Pulmonary artery endothelial cell (primary cell): ENCODE data around the gene AMOTL1. TPM values are rescaled to one million over a fixed set of nuclear protein-coding genes. Genes with fewer than 3 reads are reported as not detected.
"Not testable (repeated sequence)": the region's sequence is repeated elsewhere in the genome, so short reads cannot be mapped to it uniquely, and the experiment has no call there.

Experiments
- DNase-seq: peaks from one replicate; pipeline ENCODE4 v3.0.0-alpha.2; 2011; ENCODE audit warnings: low read depth, low spot score
- total RNA-seq: library from RNA; depleted of rRNA; stranded (reverse); fragments of >200 nt; gene quantifications from 2 replicates; pipeline ENCODE4 v1.2.3, GENCODE V29; 2014

AMOTL1 gene
- total RNA-seq, 1 donor from 2014 or later, result 49.5 TPM

DNA sequence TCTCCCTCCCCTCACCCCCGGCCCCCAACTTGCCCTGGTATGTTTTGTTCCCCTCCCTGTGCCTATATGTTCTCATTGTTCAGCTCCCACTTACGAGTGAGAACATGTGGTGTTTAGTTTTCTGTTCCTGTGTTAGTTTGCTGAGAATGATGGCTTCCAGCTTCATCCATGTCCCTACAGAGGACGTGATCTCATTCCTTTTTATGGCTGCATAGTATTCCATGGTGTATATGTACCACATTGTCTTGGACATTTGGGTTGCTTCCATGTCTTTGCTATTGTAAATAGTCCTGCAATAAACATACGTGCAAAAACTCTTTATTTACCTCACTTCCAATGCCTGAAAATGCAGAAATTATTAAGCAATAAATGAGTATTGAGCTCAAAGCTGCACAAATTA, 85.1 kb downstream of the AMOTL1 start:
- not testable (repeated sequence) for DNase-seq

DNA sequence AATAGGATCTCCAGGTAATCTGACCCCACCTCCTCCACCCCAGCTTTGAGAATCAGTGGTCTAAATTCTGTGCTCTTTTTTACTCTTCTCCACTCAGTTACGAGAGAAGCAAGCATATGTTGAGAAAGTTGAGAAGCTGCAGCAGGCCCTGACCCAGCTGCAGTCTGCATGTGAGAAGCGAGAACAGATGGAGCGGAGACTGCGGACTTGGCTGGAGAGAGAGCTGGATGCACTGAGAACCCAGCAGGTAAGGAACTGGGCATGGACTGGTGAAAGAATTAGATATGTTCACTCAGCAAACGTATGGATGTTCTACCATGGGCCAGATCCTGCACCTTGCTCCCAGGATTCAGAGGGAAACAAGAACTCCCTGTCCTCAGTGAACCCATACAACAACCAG, 85.7 kb downstream of the AMOTL1 start:
- DNase-seq, result no peak

DNA sequence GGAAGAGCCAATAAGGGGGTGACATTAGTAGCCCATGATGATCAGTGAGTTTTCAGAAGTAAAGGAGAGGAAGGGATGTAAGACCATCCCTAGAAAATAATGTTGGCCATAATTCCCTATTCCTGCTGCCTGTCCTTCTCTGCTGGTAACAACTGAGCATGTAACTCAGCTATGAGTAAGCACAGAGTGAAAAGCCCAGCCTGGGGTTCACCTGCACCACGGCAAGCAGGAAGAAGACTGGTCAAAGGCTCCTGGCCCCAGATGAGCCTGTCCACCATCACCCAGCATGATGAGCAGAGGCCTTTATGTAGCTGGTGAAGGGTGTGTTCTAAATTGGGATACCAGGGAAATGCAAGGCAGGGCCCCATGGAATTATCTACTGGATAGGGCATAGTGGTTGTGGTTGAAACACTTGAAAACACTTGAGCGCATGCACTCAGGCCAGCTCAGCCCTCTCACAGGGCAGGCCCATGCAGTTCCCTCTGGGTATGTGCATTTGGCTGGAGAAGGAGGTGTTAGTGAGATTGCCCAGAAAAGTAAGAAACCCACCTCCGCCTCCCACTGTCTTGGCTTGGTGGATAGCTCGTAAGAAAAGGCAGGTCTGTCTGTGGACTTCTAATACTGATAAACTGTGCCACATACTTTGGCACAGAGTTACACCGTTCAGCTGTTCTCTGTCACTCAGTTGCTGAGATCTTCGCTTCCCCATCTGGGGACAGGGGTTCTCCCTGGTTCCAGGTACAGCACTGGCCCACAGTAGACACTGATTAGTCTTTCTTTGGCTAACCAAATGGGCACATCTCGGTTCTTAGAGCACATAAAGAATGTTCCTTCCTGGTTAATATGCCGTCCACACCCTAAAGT, 86.8 kb downstream of the AMOTL1 start:
- DNase-seq, result no peak

DNA sequence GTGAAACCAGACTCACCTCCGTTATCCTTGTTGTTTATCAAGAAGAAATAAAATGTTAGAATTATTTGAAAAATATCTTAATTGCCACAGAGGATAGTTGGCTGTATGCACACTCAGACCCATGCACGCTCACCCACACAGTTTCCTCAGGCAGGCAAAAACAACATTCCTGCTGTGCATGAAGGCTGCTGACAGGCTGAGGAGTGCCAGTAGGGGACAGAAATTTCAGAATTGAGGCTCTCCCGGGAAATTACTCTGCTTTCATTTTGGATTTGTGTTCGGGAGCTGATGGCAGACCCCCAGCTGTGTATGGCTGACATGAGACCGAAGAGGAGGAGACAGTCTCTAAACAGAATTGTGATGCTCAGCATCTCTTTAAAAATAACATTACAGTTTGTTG, 87.5 kb downstream of the AMOTL1 start:
- DNase-seq, result no peak

DNA sequence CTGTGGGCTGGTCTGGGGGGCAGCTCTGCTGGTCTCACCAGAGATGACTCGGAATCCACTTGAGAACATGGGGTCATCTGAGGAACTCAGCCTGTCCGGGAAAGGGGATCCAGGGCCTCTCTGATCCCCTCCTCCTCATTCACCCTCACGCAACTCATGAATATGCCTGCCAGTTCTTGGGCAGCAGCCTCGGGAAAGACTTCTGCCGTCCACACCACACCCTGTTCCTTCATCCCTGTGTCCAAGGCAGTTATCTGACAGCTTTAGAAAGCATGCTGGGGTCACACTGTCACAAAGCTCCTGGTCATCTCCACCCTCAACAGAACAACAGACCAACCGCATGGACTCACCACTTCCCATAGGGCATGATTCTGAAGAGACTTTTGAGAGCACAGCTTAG, 88.3 kb downstream of the AMOTL1 start:
- no peak for DNase-seq

DNA sequence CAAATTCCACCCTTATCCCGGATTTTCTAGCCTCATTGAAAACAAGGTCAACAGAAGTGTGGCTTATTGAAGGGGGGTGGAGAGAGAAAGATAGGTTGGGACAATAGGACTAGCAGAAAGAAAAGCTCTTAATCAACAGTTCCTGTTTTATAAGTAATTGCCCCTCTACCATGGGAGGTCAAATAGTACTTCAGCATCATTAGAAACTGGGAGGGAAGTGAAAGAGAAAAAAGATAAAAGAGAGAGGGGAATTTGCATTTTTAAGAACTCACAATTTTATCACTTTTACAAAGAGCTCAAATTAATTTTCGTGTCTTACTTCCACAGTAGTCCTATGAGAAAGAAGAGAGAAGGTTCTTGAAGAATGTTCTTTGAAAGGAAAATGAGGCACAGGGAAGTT, 89.2 kb downstream of the AMOTL1 start:
- no peak for DNase-seq

DNA sequence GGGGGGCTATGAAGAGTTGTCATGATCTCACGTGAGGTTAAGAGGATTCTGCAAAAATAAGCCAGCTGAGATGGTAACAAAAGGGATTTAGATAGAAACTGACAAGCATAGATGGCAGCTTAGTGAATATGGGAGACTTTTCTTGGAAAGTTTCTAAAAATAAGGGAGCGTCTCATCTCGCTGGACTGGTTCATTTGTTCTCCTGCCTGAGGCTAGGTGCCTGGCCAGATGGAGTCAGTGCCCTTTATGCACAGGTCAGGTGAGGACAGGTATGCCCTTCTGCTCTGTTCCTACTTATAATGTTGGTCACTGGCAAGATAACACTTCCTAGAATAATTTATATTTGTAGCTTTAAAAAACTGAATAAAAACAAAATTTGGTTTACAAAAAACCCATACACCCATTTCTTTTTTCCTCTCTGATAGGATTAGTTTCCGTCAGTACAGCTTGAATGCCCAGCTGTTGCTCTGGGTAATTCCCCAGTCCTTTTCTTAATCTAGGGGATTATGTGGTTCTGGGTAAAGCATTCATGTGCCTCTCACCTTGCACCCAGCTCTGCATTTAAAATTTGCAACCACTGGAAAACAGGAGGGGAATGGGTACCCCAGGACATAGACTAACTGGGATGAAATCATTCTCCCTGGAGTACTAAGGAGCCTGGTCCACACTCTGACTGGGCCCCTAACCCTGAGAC, 90.0 kb downstream of the AMOTL1 start:
- no peak for DNase-seq

DNA sequence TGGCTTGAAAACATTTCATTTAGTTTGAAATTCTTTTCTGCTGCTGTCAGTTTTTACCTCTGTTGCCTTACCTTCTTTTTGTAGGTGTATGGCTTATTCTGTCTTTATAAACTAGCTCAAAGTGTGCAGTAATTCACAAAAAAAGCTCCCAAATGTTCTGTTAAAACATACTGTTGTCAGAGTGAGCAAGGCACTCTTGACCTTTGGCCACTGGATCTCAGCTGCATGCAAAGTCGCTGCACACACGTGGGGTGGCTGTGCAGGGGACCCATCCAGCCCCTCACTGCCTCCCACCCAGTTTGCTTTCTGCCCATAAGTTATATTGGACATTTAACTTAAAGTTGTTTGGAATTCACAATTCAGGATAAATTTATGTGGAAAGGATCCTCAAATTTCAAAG, 92.2 kb downstream of the AMOTL1 start:
- no peak for DNase-seq

DNA sequence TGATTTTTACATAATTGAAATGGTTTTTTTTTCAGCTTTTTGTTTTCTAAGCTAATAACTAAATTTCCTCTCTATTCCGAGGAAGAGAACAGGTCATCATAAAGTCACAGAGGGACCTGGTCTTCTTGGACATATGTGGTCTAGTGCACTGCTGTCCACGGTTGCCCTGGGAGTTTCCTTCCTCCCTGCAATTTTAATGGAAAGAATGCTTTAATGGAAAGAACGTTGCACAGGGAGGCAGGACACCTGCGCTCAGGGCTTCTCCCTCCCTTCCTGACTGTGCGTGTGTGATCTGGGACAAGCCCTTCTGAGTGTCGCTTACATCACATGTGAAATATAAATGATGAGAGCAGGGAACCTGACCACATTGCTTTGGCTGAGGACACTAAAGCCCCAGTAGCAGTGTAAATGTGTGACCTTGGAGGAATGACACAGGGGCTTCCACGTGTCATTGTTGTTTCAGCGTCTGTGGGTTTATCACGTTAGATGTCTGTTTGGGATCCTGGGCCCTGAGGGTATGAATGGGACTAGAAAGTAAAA, 93.2 kb downstream of the AMOTL1 start:
- no peak for DNase-seq

DNA sequence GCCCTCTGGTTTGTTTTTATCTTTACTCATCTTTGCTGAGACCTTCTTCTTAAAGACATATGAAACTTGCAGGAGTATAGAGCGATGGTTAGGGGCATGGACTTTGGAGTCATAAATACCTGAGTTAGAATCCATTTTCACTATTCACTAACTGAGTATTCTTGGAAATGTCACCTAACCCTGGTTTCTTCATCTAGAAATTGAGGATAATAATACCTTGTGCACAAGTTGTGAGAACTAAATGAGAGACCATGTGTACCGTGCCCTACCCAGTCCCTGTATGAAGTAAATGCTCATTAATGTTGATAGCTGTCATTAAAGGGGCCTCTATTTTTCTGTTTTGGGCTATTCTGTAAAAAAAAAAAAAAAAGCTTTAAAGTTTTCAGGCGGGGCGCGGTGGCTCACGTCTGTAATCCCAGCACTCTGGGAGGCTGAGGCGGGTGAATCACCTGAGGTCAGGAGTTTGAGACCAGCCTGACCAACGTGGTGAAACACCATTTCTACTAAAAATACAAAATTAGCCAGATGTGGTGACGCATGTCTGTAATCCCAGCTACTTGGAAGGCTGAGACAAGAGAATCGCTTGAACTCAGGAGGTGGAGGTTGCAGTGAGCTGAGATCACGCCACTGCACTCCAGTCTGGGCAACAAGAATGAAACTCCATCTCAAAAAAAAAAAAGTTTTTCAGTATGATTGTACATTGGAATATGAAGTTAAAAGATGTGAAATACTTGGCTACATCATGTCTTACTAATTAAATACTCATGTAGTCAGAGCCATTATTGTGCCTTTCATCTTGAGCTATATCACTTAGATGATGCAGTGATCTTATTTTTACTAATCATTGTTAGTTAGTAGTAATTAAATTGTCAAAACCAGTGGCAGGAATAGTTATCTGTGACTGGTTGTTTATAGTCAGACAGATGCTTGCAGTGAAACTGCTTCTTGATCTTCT, 95.0 kb downstream of the AMOTL1 start:
- no peak for DNase-seq

DNA sequence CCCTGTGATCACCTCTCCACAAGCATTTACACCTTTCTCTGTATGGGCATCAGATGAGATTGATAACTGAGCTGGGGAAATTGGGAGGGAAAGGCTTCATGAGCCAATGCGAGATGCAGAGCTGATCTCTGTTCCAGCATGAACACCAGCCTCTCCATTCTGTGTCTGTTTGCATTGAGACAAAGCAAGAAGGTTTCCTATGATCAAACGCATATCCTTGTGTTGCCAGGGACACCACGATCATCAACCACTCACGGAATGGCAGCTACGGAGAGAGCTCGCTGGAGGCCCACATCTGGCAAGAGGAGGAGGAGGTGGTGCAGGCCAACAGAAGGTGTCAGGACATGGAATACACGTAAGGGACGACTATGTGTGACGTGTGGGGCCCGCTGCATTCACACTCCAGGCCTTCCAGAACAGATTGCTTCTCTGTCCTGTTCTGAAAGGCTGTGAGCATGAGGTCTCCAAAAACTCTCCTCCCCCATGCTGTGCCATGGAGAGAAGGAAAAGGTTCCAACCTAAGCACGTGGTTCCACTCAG, 96.4 kb downstream of the AMOTL1 start:
- DNase-seq, result no peak

DNA sequence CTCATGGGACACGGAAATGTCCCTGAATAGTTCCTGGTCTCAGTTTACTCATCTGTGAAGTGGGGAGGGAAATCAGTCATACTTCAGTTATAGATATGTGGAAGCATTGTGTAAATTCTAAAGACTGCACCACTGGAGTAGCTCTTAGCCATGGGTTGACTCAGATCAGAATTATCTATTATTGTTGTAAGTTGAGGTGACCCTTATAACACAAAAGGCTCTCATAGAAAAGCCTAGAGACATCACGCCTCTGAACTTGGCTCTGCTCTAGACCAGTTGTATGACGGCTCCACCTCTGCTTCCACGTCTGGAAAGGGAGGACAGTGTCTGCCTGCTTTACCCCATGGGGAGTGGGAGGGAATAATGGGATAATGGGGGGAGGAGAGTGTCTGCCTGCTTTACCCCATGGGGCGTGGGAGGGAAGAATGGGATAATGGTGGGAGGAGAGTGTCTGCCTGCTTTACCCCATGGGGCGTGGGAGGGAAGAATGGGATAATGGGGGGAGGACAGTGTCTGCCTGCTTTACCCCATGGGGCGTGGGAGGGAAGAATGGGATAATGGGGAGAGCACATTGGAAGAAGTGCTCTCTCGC, 98.2 kb downstream of the AMOTL1 start:
- no peak for DNase-seq

DNA sequence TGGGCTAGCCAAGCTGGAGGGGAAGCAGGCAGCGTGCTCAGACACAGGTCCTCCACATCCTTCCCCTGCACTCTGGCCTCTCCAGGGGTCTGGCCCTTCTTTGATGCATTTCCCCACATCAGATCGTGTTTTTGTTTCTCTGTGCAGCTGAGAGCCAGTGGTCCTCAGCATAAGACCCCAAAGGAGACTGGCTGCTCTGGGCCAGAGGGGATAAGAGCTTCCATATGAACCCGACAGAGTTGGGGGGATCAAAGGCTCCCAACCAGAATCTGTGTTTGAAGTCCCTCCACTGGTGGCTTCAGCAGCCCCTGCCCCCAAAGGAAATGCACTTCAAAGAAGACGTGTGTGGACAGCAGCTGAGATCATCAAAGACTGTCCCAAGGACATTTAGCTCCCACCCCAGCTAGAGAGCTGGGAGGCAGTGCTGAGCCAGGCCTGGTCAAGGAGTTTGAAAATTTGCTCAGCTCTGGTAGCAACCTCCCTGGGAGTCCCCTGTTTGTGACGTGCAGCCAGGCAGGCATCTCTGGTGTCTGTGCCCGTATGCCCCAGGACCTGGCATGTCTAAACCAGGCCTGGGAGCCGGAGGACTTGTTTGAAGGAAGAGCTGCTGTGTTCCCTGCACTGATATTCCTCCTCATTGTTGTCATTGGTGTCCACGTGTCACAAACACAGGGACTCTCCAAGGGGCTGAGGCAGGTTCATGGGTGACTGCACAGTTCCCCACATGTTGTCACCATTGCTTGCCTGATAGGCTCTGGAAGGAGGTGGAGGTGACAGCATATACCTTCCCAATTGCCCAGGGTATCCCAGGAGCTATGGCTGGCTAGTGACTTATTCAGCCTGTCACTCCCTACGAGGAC, 99.0 kb downstream of the AMOTL1 start:
- no peak for DNase-seq

DNA sequence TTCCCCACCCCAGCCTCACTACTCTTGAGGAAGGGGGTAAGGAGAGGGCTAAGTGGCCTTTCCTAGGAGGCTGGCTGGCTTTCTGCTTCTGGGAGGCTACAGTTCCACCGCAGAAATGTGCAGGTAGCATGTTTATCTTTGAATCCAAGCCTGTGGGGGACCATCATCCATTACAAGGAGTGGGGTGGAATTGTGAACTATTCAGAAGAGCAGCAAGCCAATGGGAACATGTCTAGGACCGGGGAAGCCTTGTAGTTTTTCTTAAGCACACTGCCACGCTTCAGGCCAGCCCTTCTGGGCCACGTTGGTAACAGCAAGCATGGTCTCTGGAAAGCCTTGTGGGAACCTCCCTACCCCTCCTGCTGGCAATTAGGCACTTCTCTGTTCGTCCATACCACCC, 100.3 kb downstream of the AMOTL1 start:
- DNase-seq, result no peak

DNA sequence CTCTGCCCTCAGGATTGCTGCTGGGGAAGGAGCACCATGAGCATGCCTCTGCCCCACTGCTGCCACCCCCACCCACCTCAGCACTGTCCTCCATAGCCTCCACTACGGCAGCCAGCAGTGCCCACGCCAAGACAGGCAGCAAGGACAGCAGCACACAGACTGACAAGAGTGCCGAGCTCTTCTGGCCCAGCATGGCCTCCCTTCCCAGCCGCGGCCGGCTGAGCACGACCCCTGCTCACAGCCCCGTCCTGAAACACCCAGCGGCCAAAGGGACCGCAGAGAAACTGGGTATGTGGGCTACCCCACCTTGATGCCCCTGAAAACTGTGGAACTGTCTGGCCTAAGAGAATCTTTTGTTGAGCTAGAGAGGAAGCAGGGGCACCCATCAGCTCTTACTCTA, 101.0 kb downstream of the AMOTL1 start:
- no peak for DNase-seq

DNA sequence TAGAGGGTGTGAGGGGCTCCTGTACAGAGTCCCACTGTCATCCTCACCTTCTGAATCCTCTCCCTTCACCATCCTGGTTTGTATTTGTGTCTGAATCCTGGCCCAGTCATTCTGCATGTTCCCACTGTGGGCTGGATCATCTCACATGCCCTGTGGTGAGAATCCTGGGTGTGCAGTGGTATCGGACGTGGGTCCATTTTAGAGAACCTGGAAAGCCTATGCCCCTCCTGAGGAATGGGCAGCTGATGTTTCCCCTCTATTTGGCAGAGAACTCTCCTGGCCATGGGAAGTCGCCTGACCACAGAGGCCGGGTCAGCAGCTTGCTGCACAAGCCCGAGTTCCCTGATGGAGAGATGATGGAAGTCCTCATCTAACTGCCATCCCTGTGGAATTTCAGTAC, 102.3 kb downstream of the AMOTL1 start:
- DNase-seq, result no peak

DNA sequence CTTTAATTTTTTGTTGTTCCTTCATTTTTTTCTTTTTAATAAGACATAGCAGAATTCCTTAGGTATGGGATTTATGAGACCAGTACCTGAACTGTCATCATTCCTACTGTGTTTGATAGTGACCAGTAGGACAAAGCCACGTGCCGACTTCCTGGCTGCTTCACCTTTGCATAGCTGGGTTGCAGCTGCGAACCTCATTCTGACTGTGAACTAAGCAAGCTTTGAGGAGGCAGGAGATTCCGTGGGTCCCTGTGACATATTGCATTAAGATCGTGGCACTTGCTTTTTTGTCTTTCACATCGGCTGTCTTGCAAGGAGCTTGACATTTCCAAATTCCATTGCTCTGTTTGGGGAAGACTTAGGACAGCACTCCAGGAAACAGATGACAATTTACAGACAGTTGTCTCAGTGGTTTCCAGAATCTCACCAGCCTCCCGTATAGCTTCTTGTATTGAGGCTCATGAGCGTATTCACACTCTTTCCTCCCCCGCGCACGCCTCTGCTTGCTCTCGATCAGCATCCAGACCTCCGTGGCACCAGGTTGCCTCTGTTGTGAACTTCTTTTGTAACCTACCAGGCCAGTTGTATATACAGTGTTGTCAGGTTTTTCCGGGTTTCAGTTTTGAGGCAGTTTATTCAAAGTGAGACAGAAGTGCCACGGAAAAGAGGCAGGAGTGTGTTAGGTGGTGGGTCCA, 103.5 kb downstream of the AMOTL1 start:
- DNase-seq, result no peak

DNA sequence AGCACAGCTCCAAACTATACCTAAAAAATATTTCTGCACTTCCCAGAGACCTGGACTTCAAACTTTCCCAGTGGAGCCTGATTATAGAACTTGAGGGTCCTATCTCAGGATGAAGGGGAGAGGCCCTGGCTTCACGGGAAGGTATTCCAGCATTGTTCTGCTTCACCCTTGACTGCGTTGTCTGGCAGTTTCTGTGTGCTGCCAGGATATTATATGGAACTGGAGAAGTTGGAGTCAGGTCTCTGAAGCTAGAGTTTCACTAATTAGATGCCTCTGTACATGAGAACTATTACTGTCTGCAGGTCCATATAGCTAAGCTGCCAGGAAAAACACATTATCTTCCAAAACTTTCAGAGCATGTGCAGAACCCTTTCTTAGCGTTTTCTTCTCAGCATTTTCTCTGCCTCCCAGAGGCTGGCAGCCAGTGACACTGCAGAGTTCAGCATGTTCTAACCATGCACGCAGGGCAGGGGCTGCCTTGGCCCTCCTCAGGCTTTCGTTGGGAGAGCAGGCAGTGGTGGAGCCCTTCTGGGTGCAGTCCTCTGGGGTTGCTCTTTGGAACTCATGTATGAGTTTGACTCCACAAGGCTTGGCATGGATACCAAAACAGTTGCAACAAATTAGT, 105.9 kb downstream of the AMOTL1 start:
- no peak for DNase-seq

DNA sequence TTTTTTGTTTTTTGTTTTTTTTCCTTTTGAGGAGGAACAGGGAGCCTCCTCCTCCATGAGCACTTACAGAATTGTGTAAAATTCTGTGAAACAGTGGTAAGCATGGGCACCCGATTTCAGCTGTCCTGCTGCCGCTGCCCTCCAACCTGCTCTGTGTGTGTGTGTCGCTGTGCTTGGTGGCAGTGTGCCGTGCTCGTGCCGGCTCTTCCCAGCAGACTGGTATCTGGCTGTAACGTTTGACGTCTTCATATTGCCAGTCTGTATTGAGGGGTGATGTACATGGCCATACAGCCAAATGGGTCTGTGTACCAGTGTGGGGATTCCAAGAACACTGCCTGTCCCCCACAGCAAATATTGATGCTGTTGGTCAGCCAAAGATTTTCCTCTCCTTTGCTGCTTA, 108.1 kb downstream of the AMOTL1 start:
- no peak for DNase-seq
